ENCODE data around the gene VWA5A. TPM values are rescaled to one million over a fixed set of nuclear protein-coding genes. Genes with fewer than 3 reads are reported as not detected.
"Not testable (repeated sequence)": the region's sequence is repeated elsewhere in the genome, so short reads cannot be mapped to it uniquely, and the experiment has no call there.

The VWA5A gene
- total RNA-seq, 1 donor from 2014 or later = 3.6 TPM

DNA sequence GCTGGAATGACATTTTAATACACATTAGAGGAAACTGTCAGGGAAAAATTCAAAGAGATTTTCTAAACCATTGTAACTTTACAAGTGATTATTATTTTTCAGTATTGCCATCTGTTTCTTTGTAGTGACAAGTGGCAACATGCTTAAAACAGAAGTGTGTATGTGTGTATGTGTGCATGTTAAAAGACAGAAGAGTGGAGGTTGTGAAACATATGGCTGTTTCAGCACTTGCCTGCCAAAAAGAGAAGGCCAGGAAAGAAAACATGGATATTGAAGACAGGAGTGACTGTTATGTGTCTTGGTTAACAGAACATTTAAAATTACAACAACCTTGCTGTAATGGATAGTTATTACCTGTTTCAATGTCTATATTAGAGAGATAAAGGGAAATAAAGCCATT lies 24.3 kb upstream of the VWA5A start:
- no peak for DNase-seq (ENCODE audit: low read depth in 2 of 2)

GRCh38 chr11:124093330-124093729 lies 21.9 kb upstream of the VWA5A start:
- no peak for DNase-seq (ENCODE audit: low read depth in 2 of 2)

DNA sequence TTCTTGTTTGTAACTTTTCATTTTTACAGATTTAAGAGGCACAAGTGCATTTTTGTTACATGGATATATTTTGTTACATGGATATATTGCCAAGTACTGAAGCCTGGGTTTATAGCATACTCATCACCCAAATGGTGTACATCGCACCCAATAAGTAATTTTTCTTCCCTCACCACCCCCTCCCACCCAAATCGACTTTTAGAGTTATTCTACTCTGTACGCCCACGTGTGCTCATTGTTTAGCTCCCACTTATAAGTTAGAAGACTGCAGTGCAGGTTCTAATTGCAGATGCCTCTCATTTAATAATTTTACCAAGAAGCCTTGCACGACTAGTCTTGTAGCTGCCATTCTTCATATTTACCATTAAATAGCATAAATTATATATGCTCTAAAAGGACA lies 20.5 kb upstream of the VWA5A start:
- DNase-seq (ENCODE audit: low read depth in 2 of 2) = no peak

DNA sequence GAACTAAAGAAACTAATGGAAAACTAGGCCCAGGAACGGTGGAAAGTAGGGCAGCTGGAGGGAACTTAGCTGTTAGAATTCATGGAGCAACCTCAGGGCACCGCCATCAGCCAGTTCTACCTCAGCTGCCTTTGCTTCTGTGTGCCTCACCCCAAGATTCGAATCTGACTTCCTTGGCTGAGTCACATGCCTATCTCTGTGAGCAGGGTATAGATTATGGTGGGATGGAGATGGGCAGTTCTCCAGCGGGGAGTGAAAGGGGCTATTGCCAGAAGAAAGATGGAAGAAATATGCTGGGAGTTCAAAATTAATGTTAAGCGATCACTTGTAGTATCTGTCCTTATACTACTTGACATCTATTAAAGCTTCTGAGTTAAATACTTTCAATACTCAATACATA lies 18.9 kb upstream of the VWA5A start:
- no peak for DNase-seq (ENCODE audit: low read depth in 2 of 2)

GRCh38 chr11:124098141-124098540 lies 17.1 kb upstream of the VWA5A start:
- DNase-seq (ENCODE audit: low read depth in 2 of 2) = no peak

DNA sequence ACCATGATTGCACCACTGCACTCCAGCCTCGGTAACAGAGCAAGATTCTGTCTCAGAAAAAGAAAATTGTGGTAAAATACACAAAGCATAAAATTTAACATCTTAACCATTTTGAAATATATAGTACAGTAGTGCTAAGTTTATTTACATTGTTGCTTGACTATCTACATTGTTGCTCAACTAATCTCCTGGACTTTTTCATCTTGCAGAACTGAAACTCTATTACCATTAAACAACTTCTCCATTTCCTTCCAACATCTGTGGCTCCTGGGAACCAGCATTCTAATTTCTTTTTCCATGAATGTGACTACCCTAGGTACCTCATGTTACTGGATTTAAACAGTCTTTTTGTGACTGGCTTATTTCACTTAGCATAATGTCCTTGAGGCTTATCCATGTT lies 13.5 kb upstream of the VWA5A start:
- DNase-seq (ENCODE audit: low read depth in 2 of 2) = no peak

DNA sequence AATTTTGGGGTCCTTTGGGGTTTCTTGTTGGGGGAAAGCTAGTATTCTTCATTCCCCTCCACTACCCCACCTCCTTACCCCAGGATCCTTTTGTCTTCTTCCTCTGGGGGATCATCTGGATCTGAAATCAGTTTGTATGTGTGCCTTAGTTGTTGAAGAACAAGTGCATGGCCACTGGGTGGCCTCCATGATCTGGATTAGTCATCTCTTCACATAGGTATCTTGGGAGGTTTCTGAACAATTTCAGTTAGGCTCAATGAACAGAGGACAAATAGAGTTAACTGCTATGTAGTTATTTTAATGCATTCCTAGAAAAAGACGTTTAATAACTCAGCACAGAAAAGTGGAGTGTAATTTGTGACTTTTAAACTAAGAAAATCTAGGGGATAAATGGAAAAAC lies 7.1 kb upstream of the VWA5A start:
- peak; percentile 31 to 63 for DNase-seq (ENCODE audit: low read depth in 2 of 2)

DNA sequence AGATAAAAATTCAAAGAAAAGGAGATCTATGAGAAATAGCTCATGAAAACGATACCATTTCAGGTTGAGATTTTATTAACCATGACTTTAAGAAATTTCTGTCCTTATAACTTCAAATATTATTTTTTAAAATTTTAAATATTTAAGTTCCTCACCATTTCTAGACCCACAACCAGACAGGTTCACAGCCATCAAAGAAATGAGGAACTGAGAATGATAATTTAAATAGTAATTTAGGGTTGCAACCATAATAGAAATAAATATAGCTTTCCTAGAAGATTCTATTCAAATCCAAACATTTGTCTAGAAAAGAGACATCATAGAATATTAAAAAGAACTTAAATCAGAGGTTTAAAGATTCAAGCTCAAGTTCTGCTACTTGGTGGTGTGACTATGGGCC lies 5.9 kb upstream of the VWA5A start:
- no peak for DNase-seq (ENCODE audit: low read depth in 2 of 2)

- DNase-seq (ENCODE audit: low read depth in 2 of 2) = no peak
These were observed 5.0 kb upstream of the VWA5A start for GRCh38 chr11:124110201-124110600.

DNA sequence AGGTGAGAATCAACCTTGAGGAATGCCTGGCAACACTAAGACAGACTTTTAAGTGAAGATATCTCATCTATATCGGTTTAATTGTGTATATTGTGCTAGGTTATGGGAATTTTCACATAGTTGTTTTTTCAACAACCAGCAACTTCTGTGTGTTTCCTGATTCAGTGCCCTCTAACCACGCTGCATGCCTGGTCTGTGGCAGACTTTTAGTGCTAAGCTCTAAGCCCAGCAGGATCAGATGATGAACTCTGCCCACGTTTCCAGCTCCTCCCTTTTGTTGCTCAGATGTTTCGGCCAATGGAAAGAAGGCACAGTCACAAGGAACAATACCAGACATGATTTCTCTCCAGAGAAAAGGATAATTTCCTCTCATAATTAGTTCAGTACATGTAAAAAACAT lies 1.4 kb upstream of the VWA5A start:
- peak in 1 of 2 donors; percentile 58 for DNase-seq (ENCODE audit: low read depth in 2 of 2)

DNA sequence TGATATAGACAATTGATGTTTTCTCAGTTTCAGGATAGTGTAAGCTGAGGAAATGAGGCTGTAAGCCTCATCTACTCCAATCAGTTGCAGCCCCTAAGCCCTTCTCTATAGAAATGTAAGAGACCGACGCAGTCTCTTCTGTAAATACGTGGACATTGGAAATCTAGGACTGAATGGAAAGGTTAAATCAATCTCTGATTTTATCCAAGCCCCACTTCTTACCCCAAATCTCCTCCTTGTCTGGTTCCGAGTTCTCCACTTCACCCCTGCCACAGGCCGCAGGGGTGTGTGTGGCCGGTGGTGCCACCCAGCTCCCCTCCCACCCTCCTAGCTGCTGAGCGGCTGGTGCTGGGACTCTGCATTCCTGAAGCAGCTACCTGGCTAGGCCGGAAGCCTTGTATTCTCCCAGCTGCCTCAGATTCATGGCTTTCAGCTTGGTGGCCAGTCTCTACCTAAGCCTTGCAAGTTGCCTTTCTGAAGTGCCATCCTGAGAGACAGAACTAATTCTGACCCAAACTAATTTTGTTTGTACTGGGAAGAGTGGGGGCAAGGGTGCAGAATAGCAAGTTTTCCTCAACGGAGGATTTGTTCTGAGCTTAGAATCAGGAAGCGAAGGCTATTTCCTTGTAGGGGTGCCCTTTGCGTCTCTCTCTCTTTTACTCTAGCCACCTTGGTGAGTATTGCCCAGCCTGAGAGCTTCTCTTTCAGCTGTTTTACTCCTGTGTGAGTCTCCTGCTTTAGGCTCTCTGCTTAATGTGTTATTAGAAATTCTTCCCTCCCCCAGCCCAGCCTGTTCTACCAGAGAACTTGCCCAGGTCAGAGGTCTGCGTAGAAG lies 749 bp downstream of the VWA5A start:
- peak in 1 of 2 donors; percentile 2 for DNase-seq (ENCODE audit: low read depth in 2 of 2)

DNA sequence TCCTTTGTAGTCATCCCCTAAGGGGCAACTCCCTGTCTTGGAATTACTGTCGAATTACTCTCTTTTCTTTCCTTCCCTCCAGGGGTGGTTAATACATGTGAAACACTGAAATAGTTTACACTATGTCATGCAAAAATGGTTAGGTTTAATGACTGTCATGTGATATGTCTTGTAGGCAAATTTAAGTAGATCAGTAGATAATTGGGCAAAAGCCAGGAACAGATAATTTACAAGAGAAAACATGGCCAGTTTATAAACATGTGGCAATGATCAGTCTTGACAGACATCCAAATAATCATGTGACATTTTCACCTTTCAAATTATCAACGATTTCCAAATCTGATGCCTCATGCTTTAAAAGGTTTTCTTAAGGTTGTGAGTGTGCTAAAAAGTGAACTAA lies 3.9 kb downstream of the VWA5A start:
- DNase-seq (ENCODE audit: low read depth in 2 of 2) = no peak

GRCh38 chr11:124120891-124121290 lies 5.6 kb downstream of the VWA5A start:
- no peak for DNase-seq (ENCODE audit: low read depth in 2 of 2)

- DNase-seq (ENCODE audit: low read depth in 2 of 2) = no peak
These were observed 6.9 kb downstream of the VWA5A start for GRCh38 chr11:124122123-124122522.

DNA sequence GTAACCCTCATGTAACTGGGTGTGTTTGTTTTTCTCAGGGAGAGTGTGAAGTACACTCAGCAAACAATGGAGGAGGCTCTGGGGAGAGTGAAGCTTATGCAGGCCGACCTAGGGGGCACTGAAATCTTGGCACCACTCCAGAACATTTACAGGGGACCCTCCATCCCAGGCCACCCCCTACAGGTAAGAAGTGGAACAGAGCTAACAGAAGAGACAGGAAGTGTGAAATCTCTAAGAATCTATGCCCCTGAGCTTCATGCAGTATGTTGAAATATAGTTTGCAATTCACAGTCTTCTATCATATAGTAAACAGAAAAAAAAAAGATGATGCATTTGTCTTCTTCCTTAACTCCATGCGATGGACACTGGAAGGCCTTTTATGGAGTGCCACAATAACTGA lies 8.4 kb downstream of the VWA5A start:
- DNase-seq (ENCODE audit: low read depth in 2 of 2) = no peak

DNA sequence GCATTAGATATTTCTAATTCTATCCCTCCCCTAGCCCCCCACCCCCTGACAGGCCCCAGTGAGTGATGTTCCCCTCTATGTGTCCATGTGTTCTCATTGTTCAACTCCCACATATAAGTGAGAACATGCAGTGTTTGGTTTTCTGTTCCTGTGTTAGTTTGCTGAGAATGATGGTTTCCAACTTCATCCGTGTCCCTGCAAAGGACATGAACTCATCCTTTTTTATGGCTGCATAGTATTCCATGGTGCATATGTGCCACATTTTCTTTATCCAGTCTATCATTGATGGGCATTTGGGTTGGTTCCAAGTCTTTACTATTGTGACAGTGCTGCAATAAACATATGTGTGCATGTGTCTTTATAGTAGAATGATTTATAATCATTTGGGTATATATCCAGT lies 11.9 kb downstream of the VWA5A start:
- not testable (repeated sequence) for DNase-seq (ENCODE audit: low read depth in 2 of 2)

DNA sequence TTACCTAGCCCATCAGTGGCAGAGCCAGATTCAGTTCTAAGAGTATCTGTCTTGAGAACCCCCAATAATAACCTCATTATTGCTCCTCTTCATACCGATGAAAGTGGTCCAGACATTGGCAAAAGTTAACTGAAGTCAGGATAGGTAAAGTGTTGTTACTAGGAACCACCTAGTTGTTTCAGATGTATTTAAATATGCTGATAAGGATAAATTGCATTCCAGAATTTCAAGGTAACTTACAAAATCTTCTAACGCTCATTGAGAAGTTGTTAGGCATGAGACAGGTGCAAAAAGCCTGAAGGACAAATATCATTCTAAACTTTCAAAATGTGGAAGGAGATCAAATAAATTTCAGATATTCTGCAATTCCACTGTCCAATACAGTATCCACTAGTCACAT lies 27.8 kb downstream of the VWA5A start:
- DNase-seq (ENCODE audit: low read depth in 2 of 2) = no peak

GRCh38 chr11:124147951-124148350 lies 32.7 kb downstream of the VWA5A start:
- DNase-seq (ENCODE audit: low read depth in 2 of 2) = no peak

GRCh38 chr11:124150684-124151083 lies 35.4 kb downstream of the VWA5A start:
- no peak for DNase-seq (ENCODE audit: low read depth in 2 of 2)

DNA sequence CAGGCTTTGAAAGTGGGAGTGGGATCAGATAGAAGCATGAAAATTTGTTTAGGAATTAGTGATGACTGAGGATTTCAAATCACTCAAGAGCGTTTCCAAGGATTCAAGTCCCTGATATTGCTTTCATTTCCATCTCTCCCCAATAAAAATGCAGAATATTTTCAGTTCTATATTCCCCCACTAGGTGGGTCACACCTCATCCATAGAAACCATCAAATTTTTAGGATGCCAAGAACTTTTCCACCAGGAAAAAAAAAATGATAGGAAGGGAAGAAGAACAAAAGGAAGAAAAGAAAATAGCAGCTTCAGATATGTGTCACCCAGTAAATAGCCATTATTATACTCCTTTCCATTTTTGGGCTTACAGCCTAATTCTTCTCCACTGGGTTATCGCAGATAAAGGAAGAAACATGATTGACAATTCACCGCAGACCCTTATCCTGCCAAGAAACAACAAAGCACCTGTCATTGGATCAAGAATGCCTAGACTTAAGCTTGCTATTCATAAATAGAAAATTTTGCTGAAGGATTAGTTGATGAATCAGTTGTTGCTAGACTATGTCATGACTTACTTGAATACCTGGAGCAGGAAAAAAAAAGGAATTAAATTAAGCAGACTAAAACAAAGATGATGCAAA lies 37.6 kb downstream of the VWA5A start:
- no peak for DNase-seq (ENCODE audit: low read depth in 2 of 2)

DNA sequence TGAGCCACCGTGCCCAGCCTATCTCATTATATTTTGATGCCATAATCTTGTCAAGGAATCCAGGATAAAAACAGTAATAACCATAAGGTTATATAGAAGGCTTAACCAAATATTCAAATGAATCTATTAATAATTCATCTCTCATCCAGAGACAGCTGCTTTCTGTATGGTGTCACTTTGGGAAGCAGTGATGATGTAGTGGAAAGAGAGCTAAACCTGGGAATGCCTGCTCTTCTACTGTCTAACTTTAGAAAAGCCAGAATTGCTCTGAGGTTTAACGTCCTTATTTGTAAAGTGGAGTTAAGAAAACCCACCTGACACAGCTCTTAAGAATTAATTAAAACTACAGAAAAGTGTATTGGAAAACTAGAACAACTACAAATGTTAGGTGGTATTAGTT lies 38.6 kb downstream of the VWA5A start:
- DNase-seq (ENCODE audit: low read depth in 2 of 2) = no peak

- no peak for DNase-seq (ENCODE audit: low read depth in 2 of 2)
These were observed 44.2 kb downstream of the VWA5A start for GRCh38 chr11:124159481-124159880.

- DNase-seq (ENCODE audit: low read depth in 2 of 2) = no peak
These were observed 45.7 kb downstream of the VWA5A start for GRCh38 chr11:124160986-124161385.

All from dermis microvascular lymphatic vessel endothelial cell (primary cell).